K562 (cell line): ENCODE results near the gene CBFA2T3. TPM values are rescaled to one million over a fixed set of nuclear protein-coding genes. Genes with fewer than 3 reads are reported as not detected.

Experiments used
- GATA2 ChIP-seq: sonication (generic); formaldehyde crosslinking; IDR thresholded peaks from 2 replicates; pipeline ENCODE4 v1.4.0; 2020; ENCODE audit warnings: mild to moderate bottlenecking, missing genetic modification reagents
- JUND ChIP-seq, 2 experiments: IDR thresholded peaks; 2 replicates in 1 of 2; 3 replicates in 1 of 2; pipeline ENCODE4 v1.6.1; 2011; ENCODE audit warnings: borderline replicate concordance in 2 of 2, low read depth in 2 of 2, low read length in 2 of 2, improper control_type of control experiment in 1 of 2, missing biosample characterization in 1 of 2, missing genetic modification characterization in 1 of 2, missing genetic modification reagents in 1 of 2
- MECOM ChIP-seq: fragments of 250-450 bp; sonication (Bioruptor Pico); IDR thresholded peaks from 2 replicates; pipeline ENCODE4 v1.8.0; 2022; ENCODE audit warnings: inconsistent platforms
- PKNOX1 ChIP-seq: fragments of 450-650 bp; IDR thresholded peaks from 2 replicates; pipeline ENCODE4 v1.6.1; 2016
- RAD51 ChIP-seq: fragments of 450-650 bp; IDR thresholded peaks from 2 replicates; pipeline ENCODE4 v1.7.1; 2016; ENCODE audit warnings: low read depth, mild to moderate bottlenecking, borderline replicate concordance
- SIRT6 ChIP-seq: IDR thresholded peaks from one replicate; pipeline ENCODE4 v1.6.1; 2012; ENCODE audit warnings: low read depth, mild to moderate bottlenecking, control low read depth, inconsistent platforms, low read length, moderate library complexity
- polyA plus RNA-seq, 8 experiments: library from polyadenylated mRNA; depleted of rRNA in 4 of 8; stranded (reverse) in 5 of 8; unstranded in 3 of 8; fragments of >200 nt; fragmentation: Nextera tagmentation in 2 of 8; fragmentation: Illumina TruSeq in 1 of 8; extraction: Ambion mirVana in 2 of 8; extraction: Trizol in 1 of 8; gene quantifications; 2 replicates each; pipeline versions ENCODE4 v1.2.1 to v1.2.3, GENCODE V29; 2011 to 2014; ENCODE audit warnings: inconsistent platforms in 1 of 8, missing spikeins in 1 of 8
- total RNA-seq, 7 experiments: library from RNA; depleted of rRNA in 6 of 7; stranded (reverse); fragments of >200 nt in 6 of 7; fragmentation: Illumina TruSeq in 2 of 7; extraction: Trizol in 2 of 7; gene quantifications; 2 replicates each; pipeline versions ENCODE4 v1.2.1 to v1.2.3, GENCODE V29; 2011 to 2021; ENCODE audit warnings: low replicate concordance in 1 of 7
- TF ChIP-seq, protein P1 (sequence below): fragments of 450-650 bp; formaldehyde crosslinking; IDR thresholded peaks from 2 replicates; pipeline ENCODE4 v1.4.0; 2020; ENCODE audit warnings: mild to moderate bottlenecking, moderate library complexity
- TF ChIP-seq, protein P2 (sequence below): fragments of 250-450 bp; sonication (Bioruptor Pico); IDR thresholded peaks from 2 replicates; pipeline ENCODE4 v1.4.0; 2020

Gene CBFA2T3
- total and polyA plus RNA-seq, 9 of the 15 experiments (the other 6 are each of a cell fraction or from before 2014, with no cell fraction given) = 2.3 to 145 (median 6.7) TPM

GRCh38 chr16:89014403-89015230 is 37.6 kb upstream of the CBFA2T3 start (continued):
- TF ChIP-seq JUND (IDR thresholded peaks at IDR 0.05; ENCODE audit: borderline replicate concordance, low read depth, low read length) (no peak), JUND (tag; IDR thresholded peaks at IDR 0.05; ENCODE audit: borderline replicate concordance, low read depth, low read length) (no peak), RAD51 (no peak), SIRT6 (no peak), PKNOX1 (no peak), GATA2 (CRISPR knock-in tag) (no peak), MECOM (CRISPR knock-in tag) (no peak)
- TF ChIP-seq, protein P1, sequence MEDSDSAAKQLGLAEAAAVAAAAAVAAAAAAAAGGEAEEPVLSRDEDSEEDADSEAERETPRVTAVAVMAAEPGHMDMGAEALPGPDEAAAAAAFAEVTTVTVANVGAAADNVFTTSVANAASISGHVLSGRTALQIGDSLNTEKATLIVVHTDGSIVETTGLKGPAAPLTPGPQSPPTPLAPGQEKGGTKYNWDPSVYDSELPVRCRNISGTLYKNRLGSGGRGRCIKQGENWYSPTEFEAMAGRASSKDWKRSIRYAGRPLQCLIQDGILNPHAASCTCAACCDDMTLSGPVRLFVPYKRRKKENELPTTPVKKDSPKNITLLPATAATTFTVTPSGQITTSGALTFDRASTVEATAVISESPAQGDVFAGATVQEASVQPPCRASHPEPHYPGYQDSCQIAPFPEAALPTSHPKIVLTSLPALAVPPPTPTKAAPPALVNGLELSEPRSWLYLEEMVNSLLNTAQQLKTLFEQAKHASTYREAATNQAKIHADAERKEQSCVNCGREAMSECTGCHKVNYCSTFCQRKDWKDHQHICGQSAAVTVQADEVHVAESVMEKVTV (CRISPR knock-in tag) = no peak
- TF ChIP-seq, protein P2, sequence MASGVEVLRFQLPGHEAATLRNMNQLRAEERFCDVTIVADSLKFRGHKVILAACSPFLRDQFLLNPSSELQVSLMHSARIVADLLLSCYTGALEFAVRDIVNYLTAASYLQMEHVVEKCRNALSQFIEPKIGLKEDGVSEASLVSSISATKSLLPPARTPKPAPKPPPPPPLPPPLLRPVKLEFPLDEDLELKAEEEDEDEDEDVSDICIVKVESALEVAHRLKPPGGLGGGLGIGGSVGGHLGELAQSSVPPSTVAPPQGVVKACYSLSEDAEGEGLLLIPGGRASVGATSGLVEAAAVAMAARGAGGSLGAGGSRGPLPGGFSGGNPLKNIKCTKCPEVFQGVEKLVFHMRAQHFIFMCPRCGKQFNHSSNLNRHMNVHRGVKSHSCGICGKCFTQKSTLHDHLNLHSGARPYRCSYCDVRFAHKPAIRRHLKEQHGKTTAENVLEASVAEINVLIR (CRISPR knock-in tag) = no peak
- TF ChIP-seq, all 486 proteins: peak for 0
